Neural cell (in vitro differentiated cells): ENCODE measurements around the gene LRP5. TPM values are rescaled to one million over a fixed set of nuclear protein-coding genes. Genes with fewer than 3 reads are reported as not detected.

Source experiments
- H2AFZ ChIP-seq: fragments of 200-600, 300-800 bp; sonication (generic), shearing (Covaris generic); 2 replicates; pipeline ENCODE4 v1.6.0; 2014; ENCODE audit warnings: low read depth, mild to moderate bottlenecking, antibody characterized with exemption, low read length, moderate library complexity
- H3F3A ChIP-seq: fragments of 200-600 bp; shearing (Covaris generic); 2 replicates; pipeline ENCODE4 v1.6.1; 2016; ENCODE audit warnings: mild to moderate bottlenecking, moderate library complexity, mixed read lengths, antibody characterized with exemption, low read length; ENCODE audit not compliant: insufficient read depth, poor library complexity, severe bottlenecking
- H3K27ac ChIP-seq: fragments of 200-600, 300-800 bp; sonication (generic), shearing (Covaris generic); 2 replicates; pipeline ENCODE4 v1.5.1; 2014; ENCODE audit warnings: mild to moderate bottlenecking, low read length, moderate library complexity
- H3K27me3 ChIP-seq: fragments of 300-800, 200-600 bp; sonication (generic), shearing (Covaris generic); 2 replicates; pipeline ENCODE4 v1.6.0; 2014; ENCODE audit warnings: mild to moderate bottlenecking, low read depth, low read length, moderate library complexity; ENCODE audit not compliant: insufficient read depth
- H3K36me3 ChIP-seq: fragments of 300-800, 200-600 bp; sonication (generic), shearing (Covaris generic); 2 replicates; pipeline ENCODE4 v1.5.1; 2014; ENCODE audit warnings: mild to moderate bottlenecking, antibody characterized with exemption, low read length, moderate library complexity; ENCODE audit not compliant: insufficient read depth
- H3K4me2 ChIP-seq: fragments of 300-800, 200-600 bp; sonication (generic), shearing (Covaris generic); 2 replicates; pipeline ENCODE4 v1.6.0; 2014; ENCODE audit warnings: mild to moderate bottlenecking, low read length
- H3K4me3 ChIP-seq: fragments of 300-800, 200-600 bp; sonication (generic), shearing (Covaris generic); 2 replicates; pipeline ENCODE4 v1.5.1; 2014; ENCODE audit warnings: mild to moderate bottlenecking, low read length, moderate library complexity
- H3K79me2 ChIP-seq: fragments of 200-600 bp; shearing (Covaris generic); replicated peaks from 2 replicates; pipeline ENCODE4 v1.6.0; 2014; ENCODE audit warnings: mild to moderate bottlenecking, low read length, moderate library complexity; ENCODE audit not compliant: insufficient read depth
- H3K9ac ChIP-seq: fragments of 300-800, 200-600 bp; sonication (generic), shearing (Covaris generic); 2 replicates; pipeline ENCODE4 v1.6.1; 2016; ENCODE audit warnings: mild to moderate bottlenecking, low read length, mixed read lengths
- H3K9me2 ChIP-seq: fragments of 200-600 bp; shearing (Covaris generic); 2 replicates; pipeline ENCODE4 v1.6.1; 2016; ENCODE audit warnings: mild to moderate bottlenecking, low read length, mixed read lengths; ENCODE audit not compliant: insufficient read depth
- H3K9me3 ChIP-seq: fragments of 200-600, 300-800 bp; sonication (generic), shearing (Covaris generic); 2 replicates; pipeline ENCODE4 v1.6.1; 2016; ENCODE audit warnings: mild to moderate bottlenecking, mixed run types, low read length, moderate library complexity, mixed read lengths
- H4K20me1 ChIP-seq: fragments of 200-600 bp; shearing (Covaris generic); 2 replicates; pipeline ENCODE4 v1.6.1; 2016; ENCODE audit warnings: mild to moderate bottlenecking, mixed run types; ENCODE audit not compliant: insufficient read depth
- CTCF ChIP-seq: fragments of 450-650 bp; IDR thresholded peaks from 2 replicates; pipeline ENCODE4 v1.5.1; 2014; ENCODE audit warnings: antibody characterized with exemption, mild to moderate bottlenecking, moderate library complexity; ENCODE audit not compliant: poor library complexity, severe bottlenecking
- EP300 ChIP-seq: fragments of 450-650 bp; conservative IDR thresholded peaks from 2 replicates; pipeline ENCODE4 v1.6.1; 2014; ENCODE audit warnings: antibody characterized with exemption, mild to moderate bottlenecking, moderate library complexity; ENCODE audit not compliant: poor library complexity, severe bottlenecking
- EZH2 ChIP-seq: fragments of 200-600, 300-800 bp; shearing (Covaris generic), sonication (generic); IDR thresholded peaks from 2 replicates; pipeline ENCODE4 v1.6.1; 2014; ENCODE audit warnings: antibody characterized with exemption, low read length, borderline replicate concordance, mild to moderate bottlenecking; ENCODE audit not compliant: insufficient read depth, poor library complexity, severe bottlenecking
- MXI1 ChIP-seq: fragments of 450-650 bp; conservative IDR thresholded peaks from 2 replicates; pipeline ENCODE4 v1.6.1; 2014; ENCODE audit warnings: antibody characterized with exemption, mild to moderate bottlenecking; ENCODE audit not compliant: poor library complexity, severe bottlenecking
- POLR2AphosphoS5 ChIP-seq: IDR thresholded peaks from 2 replicates; pipeline ENCODE4 v1.6.1; 2012
- RAD21 ChIP-seq: fragments of 450-650 bp; conservative IDR thresholded peaks from 2 replicates; pipeline ENCODE4 v1.6.1; 2014; ENCODE audit warnings: antibody characterized with exemption, mild to moderate bottlenecking, moderate library complexity
- REST ChIP-seq: IDR thresholded peaks from 2 replicates; pipeline ENCODE4 v1.6.1; 2012; ENCODE audit warnings: borderline replicate concordance
- SMC3 ChIP-seq: fragments of 450-650 bp; conservative IDR thresholded peaks from 2 replicates; pipeline ENCODE4 v1.6.1; 2014; ENCODE audit warnings: antibody characterized with exemption, mild to moderate bottlenecking, moderate library complexity; ENCODE audit not compliant: poor library complexity
- TAF1 ChIP-seq: IDR thresholded peaks from 2 replicates; pipeline ENCODE4 v1.6.1; 2012; ENCODE audit warnings: low read depth
- polyA plus RNA-seq: library from polyadenylated mRNA; depleted of rRNA; stranded (reverse); fragments of >200 nt; gene quantifications from 2 replicates; pipeline ENCODE4 v1.2.3, GENCODE V29; 2014

The LRP5 gene
- polyA plus RNA-seq, 1 donor from 2014 or later, result 3.0 TPM

- Histone ChIP-seq H3K9me2 (no peaks in the 10 kb centered on the region), H2AFZ (no peak overlapping the region)
Observed at GRCh38 chr11:68279676-68280075, 32.7 kb upstream of the LRP5 start.

GRCh38 chr11:68282141-68282860 is 30.1 kb upstream of the LRP5 start:
- no peak overlapping the region for H3K9ac ChIP-seq
- no peaks in the 10 kb centered on the region for H3K9me3 ChIP-seq
- H3K4me3 ChIP-seq, result no peak overlapping the region
- no peaks in the 10 kb centered on the region for H3K27me3 ChIP-seq
- H2AFZ ChIP-seq, result no peak overlapping the region
- H4K20me1 ChIP-seq, result no peaks in the 10 kb centered on the region
- H3K27ac ChIP-seq, result no peak overlapping the region
- no peaks in the 10 kb centered on the region for H3F3A ChIP-seq
- no peaks in the 10 kb centered on the region for H3K79me2 ChIP-seq
- H3K36me3 ChIP-seq, result no peaks in the 10 kb centered on the region
- H3K4me2 ChIP-seq, result no peak overlapping the region
- no peaks in the 10 kb centered on the region for H3K9me2 ChIP-seq
- TF ChIP-seq CTCF (no peak), EP300 (no peak), RAD21 (no peak), REST (no peak), MXI1 (no peak), POLR2AphosphoS5 (no peak)

More at GRCh38 chr11:68279676-68280075, 32.7 kb upstream of the LRP5 start:
- H3K27ac ChIP-seq, result no peak overlapping the region
- no peaks in the 10 kb centered on the region for H4K20me1 ChIP-seq
- H3K9me3 ChIP-seq, result no peaks in the 10 kb centered on the region
- H3F3A ChIP-seq, result no peaks in the 10 kb centered on the region
- H3K27me3 ChIP-seq, result no peaks in the 10 kb centered on the region
- H3K4me2 ChIP-seq, result no peak overlapping the region
- H3K9ac ChIP-seq, result no peak overlapping the region
- H3K79me2 ChIP-seq, result no peaks in the 10 kb centered on the region
- no peaks in the 10 kb centered on the region for H3K36me3 ChIP-seq
- TF ChIP-seq EZH2, result no peak
- no peak for TF ChIP-seq SMC3
- no peak for TF ChIP-seq TAF1
- TF ChIP-seq REST, result no peak
- no peak for TF ChIP-seq POLR2AphosphoS5
- no peak for TF ChIP-seq MXI1
- TF ChIP-seq CTCF, result no peak
- TF ChIP-seq EP300, result no peak
- no peak overlapping the region for H3K4me3 ChIP-seq
